ENCODE measurements around the gene JUN.
A peak's percentile ranks its signal among the peaks of the same experiment; 100 is the strongest.

Gene JUN

GRCh38 chr1:58768971-58769808 lies 14.7 kb downstream of the JUN start:
- peak; percentile 69 for DNase-seq
- TF ChIP-seq CTCF (IDR thresholded peaks at IDR 0.05; ENCODE audit: low read depth, low read length): peak; percentile 70

DNA sequence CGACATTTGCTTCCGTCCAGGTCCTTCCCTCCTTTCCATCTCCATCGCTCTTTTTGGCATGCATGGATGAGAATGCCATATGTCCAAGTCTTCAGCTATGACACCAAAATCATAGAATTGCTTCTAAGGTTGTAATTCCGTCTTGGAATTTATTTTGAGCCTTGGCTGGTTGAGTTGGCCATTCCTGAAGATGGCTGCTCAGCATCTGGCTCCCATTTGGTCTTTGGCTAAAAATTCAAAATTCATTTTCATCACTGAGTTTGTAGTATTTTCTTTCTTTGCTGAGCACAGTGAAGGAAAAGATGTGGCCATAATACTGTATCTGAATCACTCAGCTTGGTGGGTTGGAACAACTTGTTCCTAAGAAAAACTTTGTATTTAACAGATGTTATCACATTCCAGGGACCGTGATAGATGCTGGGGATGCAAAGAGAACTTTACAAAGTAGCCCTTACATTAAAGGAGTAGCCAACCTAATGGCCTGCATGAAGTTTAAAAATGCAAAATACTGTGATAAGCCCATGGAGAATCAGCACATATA lies 15.6 kb downstream of the JUN start:
- no peak for TF ChIP-seq CTCF (IDR thresholded peaks at IDR 0.05; ENCODE audit: low read depth, low read length)
- H3K9me3 ChIP-seq: no peaks in the 10 kb centered on the region
- H3K36me3 ChIP-seq: no peaks in the 10 kb centered on the region
- H3K4me3 ChIP-seq (ENCODE audit: low read depth, low read length): no peak overlapping the region
- no peak for DNase-seq
- no peaks in the 10 kb centered on the region for H3K4me1 ChIP-seq
- no peaks in the 10 kb centered on the region for H3K27me3 ChIP-seq

More at GRCh38 chr1:58768971-58769808, 14.7 kb downstream of the JUN start:
- H3K4me1 ChIP-seq: no peaks in the 10 kb centered on the region
- H3K36me3 ChIP-seq: no peaks in the 10 kb centered on the region
- no peak overlapping the region for H3K4me3 ChIP-seq (ENCODE audit: low read depth, low read length)
- no peaks in the 10 kb centered on the region for H3K27me3 ChIP-seq
- H3K9me3 ChIP-seq: no peaks in the 10 kb centered on the region

DNA sequence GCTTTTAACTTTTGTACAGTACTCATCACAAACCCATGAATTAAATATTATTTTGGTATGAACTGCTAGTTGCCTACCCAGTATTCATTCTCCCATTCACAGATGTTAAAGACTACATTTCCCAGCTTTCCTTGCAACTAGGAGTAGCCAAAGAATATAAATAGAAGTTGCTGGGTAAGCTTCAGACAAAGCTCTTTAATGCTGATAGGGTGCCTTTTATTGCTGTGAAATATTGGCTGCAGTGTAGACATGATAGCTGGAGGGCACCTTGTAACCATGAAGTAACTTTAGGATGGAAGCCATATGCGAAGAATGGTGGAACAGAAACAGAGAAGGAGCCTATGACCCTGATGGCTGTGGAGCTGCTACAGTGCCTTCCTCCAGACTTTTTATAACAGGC lies 16.7 kb downstream of the JUN start:
- H3K4me1 ChIP-seq: no peaks in the 10 kb centered on the region
- no peak overlapping the region for H3K4me3 ChIP-seq (ENCODE audit: low read depth, low read length)
- H3K9me3 ChIP-seq: no peaks in the 10 kb centered on the region
- no peak for TF ChIP-seq CTCF (IDR thresholded peaks at IDR 0.05; ENCODE audit: low read depth, low read length)
- no peak for DNase-seq
- no peaks in the 10 kb centered on the region for H3K27me3 ChIP-seq
- no peaks in the 10 kb centered on the region for H3K36me3 ChIP-seq

DNA sequence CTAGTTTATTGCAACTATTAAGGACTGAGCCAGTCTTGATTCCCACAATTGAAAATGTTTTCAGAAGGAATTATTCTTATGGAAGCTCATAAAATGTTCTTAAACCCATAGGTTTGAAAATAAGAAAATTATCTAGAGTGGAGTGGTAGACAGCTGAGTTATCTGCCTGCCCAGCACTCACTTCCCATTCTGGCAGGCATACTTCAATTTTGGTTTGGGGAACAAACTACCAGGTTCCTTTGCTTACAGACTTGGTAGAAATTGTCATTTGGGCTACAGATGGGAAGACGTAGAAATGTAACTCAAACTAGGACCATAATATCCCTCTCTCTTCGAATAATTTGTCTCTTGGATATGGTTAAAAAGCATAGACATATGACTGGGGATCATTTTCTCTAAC lies 18.4 kb downstream of the JUN start:
- H3K4me3 ChIP-seq (ENCODE audit: low read depth, low read length): no peak overlapping the region
- no peaks in the 10 kb centered on the region for H3K36me3 ChIP-seq
- H3K9me3 ChIP-seq: no peaks in the 10 kb centered on the region
- H3K27me3 ChIP-seq: no peaks in the 10 kb centered on the region
- no peak for TF ChIP-seq CTCF (IDR thresholded peaks at IDR 0.05; ENCODE audit: low read depth, low read length)
- no peaks in the 10 kb centered on the region for H3K4me1 ChIP-seq
- DNase-seq: no peak

DNA sequence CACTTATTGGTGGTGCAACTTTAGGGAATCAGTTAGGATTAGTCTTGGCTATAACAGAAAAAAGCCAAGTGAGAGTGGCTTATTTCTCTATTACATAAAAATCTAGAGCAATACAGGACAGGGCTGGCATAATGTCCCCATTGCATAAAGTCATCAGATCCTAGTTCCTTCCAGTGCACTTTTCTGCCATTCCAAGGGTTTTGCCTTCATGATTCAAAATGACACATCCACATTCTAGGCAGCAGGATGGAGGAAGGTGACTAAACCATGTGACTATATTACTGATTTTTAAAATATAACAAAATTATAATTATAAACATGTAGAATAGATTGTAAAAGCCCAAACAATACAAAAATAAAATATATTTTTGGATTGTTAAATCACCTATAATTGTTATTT lies 18.8 kb downstream of the JUN start:
- no peaks in the 10 kb centered on the region for H3K27me3 ChIP-seq
- no peaks in the 10 kb centered on the region for H3K9me3 ChIP-seq
- H3K4me3 ChIP-seq (ENCODE audit: low read depth, low read length): no peak overlapping the region
- no peaks in the 10 kb centered on the region for H3K36me3 ChIP-seq
- no peak for TF ChIP-seq CTCF (IDR thresholded peaks at IDR 0.05; ENCODE audit: low read depth, low read length)
- H3K4me1 ChIP-seq: no peaks in the 10 kb centered on the region
- no peak for DNase-seq

GRCh38 chr1:58764294-58764978 lies 19.4 kb downstream of the JUN start:
- H3K9me3 ChIP-seq: no peaks in the 10 kb centered on the region
- H3K27me3 ChIP-seq: no peaks in the 10 kb centered on the region
- H3K36me3 ChIP-seq: no peaks in the 10 kb centered on the region
- H3K4me1 ChIP-seq: no peaks in the 10 kb centered on the region
- DNase-seq: no peak
- H3K4me3 ChIP-seq (ENCODE audit: low read depth, low read length): no peak overlapping the region
- TF ChIP-seq CTCF (IDR thresholded peaks at IDR 0.05; ENCODE audit: low read depth, low read length): no peak

Data from BE2C (cell line).